Right lobe of liver (tissue), 4 donors: ENCODE results near the gene ZNF280A.

Experiments
- CTCF ChIP-seq, 4 donors: fragments of 200-600 bp in 3 of 4; fragments of 450-650 bp in 1 of 4; IDR thresholded peaks; one replicate each; pipeline versions ENCODE4 v1.5.1 to v1.8.0; 2016 to 2022; ENCODE audit warnings: antibody characterized with exemption in 4 of 4, mild to moderate bottlenecking in 2 of 4
- POLR2A ChIP-seq: fragments of 450-650 bp; IDR thresholded peaks from one replicate; pipeline ENCODE4 v1.6.1; 2017; ENCODE audit warnings: antibody characterized with exemption, mild to moderate bottlenecking
- donor health status: DM: no; HTN: no; CAD: no.
- donor health status: DM: no; HTN: no; CAD: no.
- donor health status: DM: no; HTN: yes; CAD: no.

- TF ChIP-seq CTCF (IDR thresholded peaks at IDR 0.05), result no peak
- TF ChIP-seq POLR2A, result no peak
Measured at GRCh38 chr22:22479116-22479515, 41.0 kb downstream of the ZNF280A start.
